Esophagus (tissue), 2 donors: ENCODE results near the gene NKD2. TPM values are rescaled to one million over a fixed set of nuclear protein-coding genes. Genes with fewer than 3 reads are reported as not detected.

Experiments used
- H3K27ac ChIP-seq, 2 donors: one replicate each; pipeline ENCODE4 v1.5.1; 2013; ENCODE audit warnings: low read depth in 2 of 2, mild to moderate bottlenecking in 2 of 2, inconsistent platforms in 1 of 2, low read length in 1 of 2, moderate library complexity in 1 of 2
- H3K27me3 ChIP-seq, 2 donors: one replicate each; pipeline ENCODE4 v1.6.1; 2013; ENCODE audit warnings: low read length in 2 of 2, control low read depth in 1 of 2, mild to moderate bottlenecking in 1 of 2; ENCODE audit not compliant: insufficient read depth in 2 of 2, control insufficient read depth in 1 of 2
- H3K36me3 ChIP-seq, 2 donors: one replicate each; pipeline ENCODE4 v1.6.1; 2013; ENCODE audit warnings: low read length in 1 of 2; ENCODE audit not compliant: control insufficient read depth in 2 of 2, insufficient read depth in 2 of 2
- H3K4me1 ChIP-seq, 2 donors: one replicate each; pipeline ENCODE4 v1.6.1; 2013; ENCODE audit warnings: low read length in 1 of 2; ENCODE audit not compliant: control insufficient read depth in 2 of 2, insufficient read depth in 2 of 2
- H3K4me3 ChIP-seq, 2 donors: one replicate each; pipeline ENCODE4 v1.5.1; 2013; ENCODE audit warnings: low read length in 2 of 2, mild to moderate bottlenecking in 2 of 2, low read depth in 1 of 2, moderate library complexity in 1 of 2
- H3K9me3 ChIP-seq, 2 donors: one replicate each; pipeline ENCODE4 v1.6.1; 2013; ENCODE audit warnings: mild to moderate bottlenecking in 2 of 2, low read depth in 1 of 2, low read length in 1 of 2, moderate library complexity in 1 of 2; ENCODE audit not compliant: control insufficient read depth in 2 of 2, insufficient read depth in 1 of 2
- WGBS, 2 donors: extraction: QIAGEN DNeasy Blood & Tissue Kit; methylation state at CpG; one replicate each; pipeline ENCODE4 v1.1.7; 2013; 5-methylcytosine and 5-hydroxymethylcytosine counted together
- polyA plus RNA-seq, 2 donors: library from polyadenylated mRNA; stranded (reverse); fragments of 200-250 nt; gene quantifications; one replicate each; pipeline ENCODE4 v1.2.3, GENCODE V29; 2013
- donor health status: healthy with polysubstance abuse.
- donor health status: Bipolar disorder and iron deficiency.

The NKD2 gene
- 1 to 10 TPM; 4.2 to 4.5 TPM for polyA plus RNA-seq

DNA sequence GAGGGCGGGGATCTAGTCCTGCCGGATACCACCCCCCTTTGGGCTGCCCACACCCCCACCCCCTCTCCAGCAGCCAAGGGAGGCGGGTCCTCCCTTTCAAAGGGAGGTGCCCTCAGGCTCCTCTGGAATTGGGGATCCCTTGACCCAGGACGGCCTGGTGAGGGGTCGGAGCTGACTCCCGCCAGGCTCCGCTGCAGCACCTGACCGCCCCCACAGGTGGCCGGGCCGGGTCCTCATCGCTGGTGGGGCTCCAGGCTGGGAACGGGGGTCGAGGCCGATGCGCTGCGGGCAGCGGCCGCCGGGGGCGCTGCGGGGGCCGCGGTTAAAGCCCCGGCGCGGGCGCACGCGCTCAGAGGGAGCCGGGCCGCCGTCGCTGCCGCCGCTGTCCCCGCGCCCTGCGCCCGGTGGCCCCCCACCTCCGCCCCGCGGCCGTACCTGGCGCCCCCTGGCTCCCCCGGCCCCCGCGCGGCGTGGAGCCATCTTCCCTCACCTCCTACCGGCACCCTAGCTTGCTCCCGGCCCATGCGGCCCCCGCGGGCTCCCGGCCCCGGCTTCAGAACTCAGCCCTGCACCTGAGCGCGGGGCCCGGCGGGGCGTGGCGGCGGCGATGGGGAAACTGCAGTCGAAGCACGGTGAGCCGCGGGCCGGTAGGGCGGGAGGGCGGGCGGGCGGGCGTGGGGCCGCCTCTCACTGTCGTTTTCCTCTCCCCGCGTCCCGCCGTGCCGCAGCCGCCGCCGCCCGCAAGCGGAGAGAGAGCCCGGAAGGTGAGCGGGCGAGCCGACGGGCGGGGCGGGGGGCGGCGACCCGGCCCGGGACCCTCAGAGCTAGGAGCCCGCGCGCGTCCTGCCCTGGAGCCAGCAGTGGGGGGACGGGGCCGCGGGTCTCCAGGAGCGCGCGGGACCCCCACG is at the start of gene NKD2:
TSS of gene NKD2 (plus strand) at position 352 of the 908 bp plus-strand sequence. CDS start at position 608, 256 bp downstream.
- Histone ChIP-seq H3K36me3 (no peaks in the 10 kb centered on the region), H3K27me3 (peaks cover 0 to 12% of the 10 kb centered on the region in 2 donors), H3K27ac (no peak within 1 kb of the TSS), H3K4me3 (peak within 1 kb of the TSS; percentile 26 to 39), H3K9me3 (peaks cover 0 to 3% of the 10 kb centered on the region in 2 donors), H3K4me1 (peaks cover 13 to 31% of the 10 kb centered on the region in 2 donors)
- 2% methylated on average over 46 to 108 of the region's 108 CpGs for WGBS, 2 donors

GRCh38 chr5:959581-960531 is 48.7 kb upstream of the NKD2 start:
- H3K4me1 ChIP-seq = peaks cover 6 to 11% of the 10 kb centered on the region in 2 donors
- no peaks in the 10 kb centered on the region for H3K9me3 ChIP-seq
- H3K27me3 ChIP-seq = no peaks in the 10 kb centered on the region
- H3K27ac ChIP-seq = no peak overlapping the region
- 74 to 78% methylated on average over 43 to 47 of the region's 47 CpGs for WGBS, 2 donors
- H3K4me3 ChIP-seq = no peak overlapping the region
- no peaks in the 10 kb centered on the region for H3K36me3 ChIP-seq

DNA sequence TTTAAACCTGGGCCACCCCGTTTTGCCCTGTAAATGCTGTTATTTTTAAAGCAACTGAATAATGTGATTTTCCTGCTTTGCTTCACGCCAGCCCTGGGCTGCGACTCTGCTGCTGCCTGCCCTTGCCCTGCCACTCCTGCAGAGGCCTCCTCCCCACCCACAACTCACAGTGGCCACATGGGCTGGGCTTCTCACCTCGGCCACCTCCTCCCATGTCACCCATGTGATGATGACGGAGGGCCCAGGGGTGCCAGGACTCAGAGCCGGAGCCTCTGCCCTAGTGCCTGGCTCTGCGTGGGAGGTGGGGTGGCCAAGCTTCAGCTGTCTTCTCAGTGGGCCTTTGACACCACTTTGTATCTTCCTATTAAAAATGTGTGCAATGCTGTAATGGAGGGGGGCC is 48.1 kb upstream of the NKD2 start:
- H3K27me3 ChIP-seq = no peaks in the 10 kb centered on the region

DNA sequence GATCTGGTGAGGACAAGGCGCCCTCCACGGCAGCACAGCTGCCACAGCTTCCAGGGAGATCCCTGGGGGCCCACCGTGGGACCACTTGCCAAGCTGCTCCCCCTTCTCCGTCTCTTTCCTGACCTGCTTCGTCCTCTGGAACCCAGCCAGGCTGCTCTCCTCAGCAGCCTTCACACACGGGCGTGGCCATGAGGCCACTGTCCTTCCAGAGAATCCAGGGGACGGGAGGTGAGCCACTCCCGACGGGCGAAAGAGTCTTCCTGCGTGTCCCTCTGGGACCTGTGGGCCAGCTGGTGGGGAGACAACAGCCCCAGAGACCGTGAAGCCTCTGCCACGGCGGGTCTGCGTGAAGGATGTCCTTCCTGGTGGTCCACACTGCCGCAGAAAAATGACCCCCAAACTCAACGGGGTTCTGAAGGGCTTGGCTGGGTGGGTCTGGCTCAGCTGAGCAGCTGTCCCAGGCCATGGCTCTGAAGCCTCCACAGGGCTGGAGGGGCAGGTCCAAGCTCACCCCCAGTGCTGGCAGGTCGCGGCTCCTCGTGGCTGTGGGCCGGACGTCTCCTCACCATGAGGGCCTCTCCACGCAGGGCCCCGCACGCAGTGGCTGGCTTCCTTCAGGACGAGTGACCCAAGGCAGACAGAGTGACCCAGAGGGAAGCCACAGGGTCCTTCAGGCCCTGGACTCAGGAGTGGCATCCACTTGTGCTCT is 47.4 kb upstream of the NKD2 start:
- WGBS, 2 donors = 78 to 81% methylated on average over 27 of the region's 27 CpGs
- no peaks in the 10 kb centered on the region for H3K36me3 ChIP-seq
- no peak overlapping the region for H3K27ac ChIP-seq
- H3K27me3 ChIP-seq = no peaks in the 10 kb centered on the region
- H3K4me1 ChIP-seq = peaks cover 6 to 11% of the 10 kb centered on the region in 2 donors
- H3K4me3 ChIP-seq = no peak overlapping the region
- no peaks in the 10 kb centered on the region for H3K9me3 ChIP-seq

More for the DNA sequence above, 48.1 kb upstream of the NKD2 start:
- H3K4me1 ChIP-seq = peaks cover 6 to 11% of the 10 kb centered on the region in 2 donors
- H3K36me3 ChIP-seq = no peaks in the 10 kb centered on the region
- H3K27ac ChIP-seq = peak overlapping the region in 1 of 2 donors; percentile 9
- 62 to 74% methylated on average over 7 of the region's 7 CpGs for WGBS, 2 donors
- H3K4me3 ChIP-seq = no peak overlapping the region
- no peaks in the 10 kb centered on the region for H3K9me3 ChIP-seq

- Histone ChIP-seq H3K9me3 (no peaks in the 10 kb centered on the region), H3K4me1 (peaks cover 4 to 11% of the 10 kb centered on the region in 2 donors), H3K27me3 (no peaks in the 10 kb centered on the region), H3K36me3 (no peaks in the 10 kb centered on the region), H3K4me3 (no peak overlapping the region), H3K27ac (no peak overlapping the region)
- WGBS, 2 donors = 91 to 93% methylated on average over 24 of the region's 24 CpGs
These were observed 46.8 kb upstream of the NKD2 start for GRCh38 chr5:961711-962240.

DNA sequence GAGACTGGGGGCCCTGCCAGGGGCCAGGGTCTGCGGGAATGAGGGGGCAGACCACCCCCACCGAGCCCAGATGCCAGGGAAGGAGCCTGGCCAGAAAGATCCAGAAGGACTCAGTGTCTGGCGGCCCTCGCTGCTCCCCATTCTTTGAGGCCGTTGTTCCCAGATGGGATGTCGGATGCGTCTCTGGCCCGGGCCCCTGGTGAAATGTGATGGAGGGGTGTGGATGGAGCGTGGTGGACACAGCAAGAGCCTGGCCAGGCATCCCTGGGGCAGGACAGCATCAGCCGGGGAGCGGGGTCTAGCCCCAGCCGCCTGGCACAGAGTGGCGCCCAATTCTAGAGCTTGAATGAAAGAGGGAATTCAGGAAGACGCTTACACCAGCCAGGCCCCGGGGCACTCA is 46.2 kb upstream of the NKD2 start:
- H3K4me1 ChIP-seq = peaks cover under 1 to 8% of the 10 kb centered on the region in 2 donors
- H3K9me3 ChIP-seq = no peaks in the 10 kb centered on the region
- H3K4me3 ChIP-seq = no peak overlapping the region
- H3K27ac ChIP-seq = no peak overlapping the region
- WGBS, 2 donors = 89 to 90% methylated on average over 15 of the region's 15 CpGs
- no peaks in the 10 kb centered on the region for H3K27me3 ChIP-seq
- H3K36me3 ChIP-seq = no peaks in the 10 kb centered on the region

GRCh38 chr5:962801-963200 is 45.8 kb upstream of the NKD2 start:
- Histone ChIP-seq H3K27me3 (no peaks in the 10 kb centered on the region), H3K4me3 (no peak overlapping the region), H3K36me3 (no peaks in the 10 kb centered on the region), H3K4me1 (peaks cover 0 to 5% of the 10 kb centered on the region in 2 donors), H3K9me3 (no peaks in the 10 kb centered on the region), H3K27ac (peak overlapping the region in 1 of 2 donors; percentile 1)
- WGBS, 2 donors = 88 to 93% methylated on average over 12 of the region's 12 CpGs

DNA sequence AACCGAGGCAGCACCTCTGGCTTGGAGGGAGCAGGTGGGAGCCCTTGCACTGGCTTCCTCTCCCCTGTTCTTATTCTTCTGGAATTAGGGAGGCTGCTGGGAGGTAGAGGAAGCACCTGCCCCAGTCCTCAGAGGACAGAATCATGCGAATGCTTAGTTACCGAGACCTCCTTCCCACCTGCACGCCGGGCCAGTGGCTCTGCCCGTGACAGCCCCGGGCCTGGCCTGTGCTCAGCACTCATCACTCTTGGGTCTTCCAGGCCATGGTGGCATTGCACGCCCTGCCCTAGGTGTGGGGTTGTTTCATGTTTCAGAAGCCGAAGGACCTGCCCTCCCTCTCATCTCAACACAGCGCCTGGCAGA is 45.3 kb upstream of the NKD2 start:
- H3K36me3 ChIP-seq = no peaks in the 10 kb centered on the region
- peaks cover 0 to 5% of the 10 kb centered on the region in 2 donors for H3K4me1 ChIP-seq
- no peaks in the 10 kb centered on the region for H3K9me3 ChIP-seq
- WGBS, 2 donors = 80 to 83% methylated on average over 10 of the region's 10 CpGs
- no peaks in the 10 kb centered on the region for H3K27me3 ChIP-seq
- no peak overlapping the region for H3K4me3 ChIP-seq
- H3K27ac ChIP-seq = peak overlapping the region; percentile 24 to 27
